AG10803 (cell line): Measurements from ENCODE around the gene CYP2J2.
"Not testable (repeated sequence)": the region's sequence is repeated elsewhere in the genome, so short reads cannot be mapped to it uniquely, and the experiment has no call there.

Experiments
- DNase-seq: peaks from one replicate; pipeline ENCODE4 v3.0.0; 2010; ENCODE audit warnings: low read depth
- H3K4me3 ChIP-seq: 2 replicates; pipeline ENCODE4 v1.5.1; 2011; ENCODE audit warnings: mild to moderate bottlenecking, low read length, control low read depth
- TF ChIP-seq, protein P1 (sequence below): conservative IDR thresholded peaks from 2 replicates; pipeline ENCODE4 v1.5.1; 2011; ENCODE audit warnings: mild to moderate bottlenecking, low read length, control low read depth, inconsistent platforms

CYP2J2 gene

DNA sequence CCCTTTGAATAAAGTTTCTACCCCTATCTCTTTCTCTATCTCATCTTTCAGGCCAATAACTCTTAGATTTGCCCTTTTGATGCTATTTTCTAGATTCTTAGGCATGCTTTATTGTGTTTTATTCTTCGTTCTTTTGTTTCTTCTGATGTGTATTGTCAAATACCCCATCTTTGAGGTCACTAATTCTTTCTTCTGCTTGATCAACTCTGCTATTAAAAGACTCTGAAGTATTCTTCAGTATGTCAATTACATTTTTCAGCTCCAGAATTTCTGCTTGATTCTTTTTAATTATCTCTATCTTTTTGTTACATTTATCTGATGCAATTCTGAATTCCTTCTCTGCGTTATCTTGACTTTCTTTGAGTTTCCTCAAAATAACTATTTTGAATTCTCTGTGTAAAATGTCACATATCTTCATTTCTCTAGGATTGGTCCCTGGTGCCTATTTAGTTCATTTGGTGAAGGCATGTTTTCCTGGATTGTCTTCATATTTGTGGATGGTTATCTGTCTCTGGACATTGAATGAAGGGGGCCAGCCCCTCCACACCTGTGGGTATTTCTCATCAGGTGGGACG, 11.2 kb upstream of the CYP2J2 start:
- no peak overlapping the region for H3K4me3 ChIP-seq
- no peak for DNase-seq
- TF ChIP-seq, protein P1, sequence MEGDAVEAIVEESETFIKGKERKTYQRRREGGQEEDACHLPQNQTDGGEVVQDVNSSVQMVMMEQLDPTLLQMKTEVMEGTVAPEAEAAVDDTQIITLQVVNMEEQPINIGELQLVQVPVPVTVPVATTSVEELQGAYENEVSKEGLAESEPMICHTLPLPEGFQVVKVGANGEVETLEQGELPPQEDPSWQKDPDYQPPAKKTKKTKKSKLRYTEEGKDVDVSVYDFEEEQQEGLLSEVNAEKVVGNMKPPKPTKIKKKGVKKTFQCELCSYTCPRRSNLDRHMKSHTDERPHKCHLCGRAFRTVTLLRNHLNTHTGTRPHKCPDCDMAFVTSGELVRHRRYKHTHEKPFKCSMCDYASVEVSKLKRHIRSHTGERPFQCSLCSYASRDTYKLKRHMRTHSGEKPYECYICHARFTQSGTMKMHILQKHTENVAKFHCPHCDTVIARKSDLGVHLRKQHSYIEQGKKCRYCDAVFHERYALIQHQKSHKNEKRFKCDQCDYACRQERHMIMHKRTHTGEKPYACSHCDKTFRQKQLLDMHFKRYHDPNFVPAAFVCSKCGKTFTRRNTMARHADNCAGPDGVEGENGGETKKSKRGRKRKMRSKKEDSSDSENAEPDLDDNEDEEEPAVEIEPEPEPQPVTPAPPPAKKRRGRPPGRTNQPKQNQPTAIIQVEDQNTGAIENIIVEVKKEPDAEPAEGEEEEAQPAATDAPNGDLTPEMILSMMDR, result no peak

DNA sequence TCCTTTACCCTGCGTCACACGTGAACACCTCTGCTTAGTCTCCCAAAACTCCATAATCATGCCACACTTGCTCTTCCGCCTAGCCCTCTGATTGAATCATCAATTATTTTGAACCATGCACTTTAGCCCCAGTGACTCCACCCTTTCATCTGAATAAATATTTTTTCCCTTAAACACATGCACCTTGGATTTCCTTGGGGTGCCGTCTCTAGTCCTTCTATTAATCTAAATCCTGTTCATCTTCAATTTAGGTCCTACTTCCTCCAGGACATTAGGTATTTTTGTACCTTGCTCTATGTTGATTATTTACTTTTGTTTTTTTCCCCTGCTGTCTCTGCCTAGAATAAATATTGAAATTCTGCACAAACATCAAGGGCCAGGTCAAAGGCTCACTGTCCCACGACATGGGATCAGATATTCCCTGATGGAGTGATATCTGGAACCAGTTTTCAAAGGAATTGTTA, 9.8 kb upstream of the CYP2J2 start:
- H3K4me3 ChIP-seq, result no peak overlapping the region
- DNase-seq, result no peak
- TF ChIP-seq, protein P1, result no peak

GRCh38 chr1:59928996-59929395, 2.4 kb upstream of the CYP2J2 start:
- no peak overlapping the region for H3K4me3 ChIP-seq
- TF ChIP-seq, protein P1, result no peak
- no peak for DNase-seq

DNA sequence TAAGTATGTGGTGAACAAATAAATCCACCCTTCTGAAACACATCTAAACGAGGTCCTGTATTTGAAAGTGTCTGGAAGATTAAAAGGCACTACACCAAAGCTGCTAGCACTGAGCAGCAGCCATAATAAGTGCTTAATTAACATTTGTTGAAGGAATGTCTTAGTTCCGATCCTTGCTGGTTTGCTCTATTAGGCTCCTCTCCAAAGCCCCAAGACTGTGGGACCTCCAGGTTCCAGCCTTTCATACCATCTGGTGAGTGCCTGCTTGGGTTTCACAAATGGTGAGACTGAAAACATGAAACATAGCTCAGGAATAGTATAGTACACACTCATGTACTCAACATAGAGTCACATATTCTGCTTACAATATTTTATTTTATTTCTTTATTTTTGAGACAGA, 640 bp upstream of the CYP2J2 start:
- no peak overlapping the region for H3K4me3 ChIP-seq

DNA sequence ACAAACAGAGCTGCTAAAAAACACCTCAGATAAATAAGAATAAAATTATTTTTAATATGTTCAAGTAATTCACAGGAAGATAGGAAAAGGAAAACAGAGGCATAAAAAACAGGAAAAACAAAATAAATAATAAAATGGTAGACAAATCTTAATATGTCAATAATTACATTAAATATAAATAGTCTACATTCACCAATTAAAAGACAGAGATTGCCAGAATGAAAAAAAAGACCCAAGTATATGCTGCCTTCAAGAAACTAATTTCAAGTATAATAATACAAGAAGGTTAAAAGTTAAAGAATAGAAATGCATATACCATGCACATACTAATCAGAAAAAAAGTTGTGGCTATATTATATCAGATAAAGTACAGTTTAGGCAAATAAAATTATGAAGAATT, 1.9 kb downstream of the CYP2J2 start:
- H3K4me3 ChIP-seq, result no peak overlapping the region
- TF ChIP-seq, protein P1, result no peak
- no peak for DNase-seq

More for the DNA sequence above, 640 bp upstream of the CYP2J2 start:
- TF ChIP-seq, protein P1, result no peak
- no peak for DNase-seq

DNA sequence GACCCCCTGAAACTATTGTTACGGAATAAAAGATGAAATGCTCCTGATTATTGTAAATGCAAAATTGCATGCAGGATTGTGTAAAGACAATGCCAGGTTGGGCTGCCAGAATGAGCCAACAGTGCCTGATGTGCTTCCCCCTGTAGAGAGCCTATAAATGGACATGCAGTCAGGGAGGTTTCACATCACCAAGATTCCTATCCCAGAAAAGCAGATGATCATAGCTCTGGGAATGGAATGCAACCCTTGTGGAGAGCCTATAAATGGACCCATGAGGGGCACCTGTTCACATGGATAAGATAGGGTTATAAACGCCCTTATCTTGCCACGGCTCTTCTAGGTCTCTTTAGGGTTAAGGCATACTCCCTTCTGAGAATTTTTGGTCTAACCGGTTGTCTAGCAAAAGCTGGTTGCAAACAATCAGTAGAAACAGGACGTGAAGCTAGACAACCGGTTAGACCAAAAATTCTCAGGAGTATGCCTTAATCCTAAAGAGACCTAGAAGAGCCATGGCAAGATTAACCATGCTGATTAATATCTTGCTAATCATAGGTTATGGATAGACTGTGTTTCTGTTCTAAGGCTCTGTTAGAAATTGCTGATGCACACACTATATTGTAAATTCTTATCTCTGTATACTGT, 5.2 kb downstream of the CYP2J2 start:
- not testable (repeated sequence) for H3K4me3 ChIP-seq, DNase-seq

- DNase-seq, result no peak
- H3K4me3 ChIP-seq, result no peak overlapping the region
Observed at GRCh38 chr1:59919746-59920145, 6.8 kb downstream of the CYP2J2 start.

More at GRCh38 chr1:59919746-59920145, 6.8 kb downstream of the CYP2J2 start:
- TF ChIP-seq, protein P1, result no peak
